Peyer's patch (tissue), 4 donors: ENCODE measurements around the gene AP2A2. TPM values are rescaled to one million over a fixed set of nuclear protein-coding genes. Genes with fewer than 3 reads are reported as not detected.

Source experiments
- DNase-seq, 3 donors: peaks; one replicate each; pipeline ENCODE4 v3.0.0-alpha.2; 2017 to 2019
- H3K27ac ChIP-seq, 4 donors: fragments of 200-600 bp; sonication (generic); one replicate each; pipeline ENCODE4 v1.5.1; 2016 to 2019
- H3K27me3 ChIP-seq, 2 donors: fragments of 200-600 bp; sonication (generic); one replicate each; pipeline ENCODE4 v1.5.1; 2019
- H3K36me3 ChIP-seq, 3 donors: fragments of 200-600 bp; sonication (generic); one replicate each; pipeline ENCODE4 v1.5.1; 2016 to 2019
- H3K4me1 ChIP-seq, 4 donors: fragments of 200-600 bp; sonication (generic); one replicate each; pipeline ENCODE4 v1.5.1; 2016 to 2019
- H3K4me3 ChIP-seq, 4 donors: fragments of 200-600 bp; sonication (generic); 1 replicate in 3 of 4; 2 replicates in 1 of 4; pipeline ENCODE4 v1.5.1; 2016 to 2019; ENCODE audit warnings: mild to moderate bottlenecking in 1 of 4
- H3K9me3 ChIP-seq, 4 donors: fragments of 200-600 bp; sonication (generic); one replicate each; pipeline ENCODE4 v1.5.1; 2016 to 2019; ENCODE audit warnings: mild to moderate bottlenecking in 1 of 4
- CTCF ChIP-seq, 6 experiments: fragments of 450-650 bp in 4 of 6; fragments of 200-600 bp in 2 of 6; sonication (generic) in 1 of 6; IDR thresholded peaks; one replicate each; pipeline ENCODE4 v1.5.1; 2017 to 2019; ENCODE audit warnings: antibody characterized with exemption in 6 of 6, mild to moderate bottlenecking in 3 of 6, moderate library complexity in 1 of 6
- POLR2A ChIP-seq, 2 donors: fragments of 450-650 bp; IDR thresholded peaks; one replicate each; pipeline ENCODE4 v1.5.1; 2017; ENCODE audit warnings: antibody characterized with exemption in 2 of 2, mild to moderate bottlenecking in 2 of 2, moderate library complexity in 2 of 2
- total RNA-seq, 4 donors: library from RNA; depleted of rRNA; stranded (reverse); fragments of >200 nt; gene quantifications; one replicate each; pipeline ENCODE4 v1.1.0, GENCODE V29; 2016

The AP2A2 gene
- total RNA-seq, 4 donors from 2014 or later = 103 to 383 (median 136) TPM

GRCh38 chr11:1038361-1038760 lies 112.7 kb downstream of the AP2A2 start:
- Histone ChIP-seq H3K27ac (no peak overlapping the region), H3K9me3 (no peaks in the 10 kb centered on the region), H3K4me1 (no peaks in the 10 kb centered on the region), H3K36me3 (no peaks in the 10 kb centered on the region), H3K4me3 (no peak overlapping the region), H3K27me3 (no peaks in the 10 kb centered on the region)
- no peak for DNase-seq
- no peak for TF ChIP-seq CTCF (IDR thresholded peaks at IDR 0.05)
- no peak for TF ChIP-seq POLR2A (IDR thresholded peaks at IDR 0.05)

- H3K27ac ChIP-seq = no peak overlapping the region
- H3K4me3 ChIP-seq = no peak overlapping the region
- TF ChIP-seq CTCF (IDR thresholded peaks at IDR 0.05) (no peak), POLR2A (IDR thresholded peaks at IDR 0.05) (no peak)
- H3K36me3 ChIP-seq = no peaks in the 10 kb centered on the region
- no peak for DNase-seq
- no peaks in the 10 kb centered on the region for H3K27me3 ChIP-seq
- no peaks in the 10 kb centered on the region for H3K4me1 ChIP-seq
- no peaks in the 10 kb centered on the region for H3K9me3 ChIP-seq
Observed at GRCh38 chr11:1038921-1039320, 113.3 kb downstream of the AP2A2 start.

- Histone ChIP-seq H3K36me3 (no peaks in the 10 kb centered on the region), H3K4me3 (no peak overlapping the region), H3K9me3 (no peaks in the 10 kb centered on the region), H3K27ac (no peak overlapping the region), H3K27me3 (no peaks in the 10 kb centered on the region), H3K4me1 (no peaks in the 10 kb centered on the region)
- TF ChIP-seq POLR2A (IDR thresholded peaks at IDR 0.05) = no peak
- no peak for TF ChIP-seq CTCF (IDR thresholded peaks at IDR 0.05)
- no peak for DNase-seq
Observed at GRCh38 chr11:1039481-1040427, 114.1 kb downstream of the AP2A2 start.

- no peaks in the 10 kb centered on the region for H3K27me3 ChIP-seq
- no peaks in the 10 kb centered on the region for H3K4me1 ChIP-seq
- no peak for DNase-seq
- H3K27ac ChIP-seq = no peak overlapping the region
- H3K4me3 ChIP-seq = no peak overlapping the region
- TF ChIP-seq CTCF (IDR thresholded peaks at IDR 0.05) = no peak
- TF ChIP-seq POLR2A (IDR thresholded peaks at IDR 0.05) = no peak
- no peaks in the 10 kb centered on the region for H3K9me3 ChIP-seq
- no peaks in the 10 kb centered on the region for H3K36me3 ChIP-seq
Observed at GRCh38 chr11:1040428-1041148, 114.9 kb downstream of the AP2A2 start.

GRCh38 chr11:1041149-1041467 lies 115.4 kb downstream of the AP2A2 start:
- no peak overlapping the region for H3K27ac ChIP-seq
- no peaks in the 10 kb centered on the region for H3K4me1 ChIP-seq
- H3K36me3 ChIP-seq = no peaks in the 10 kb centered on the region
- no peak for DNase-seq
- H3K9me3 ChIP-seq = no peaks in the 10 kb centered on the region
- TF ChIP-seq CTCF (IDR thresholded peaks at IDR 0.05) (no peak), POLR2A (IDR thresholded peaks at IDR 0.05) (no peak)
- no peaks in the 10 kb centered on the region for H3K27me3 ChIP-seq
- no peak overlapping the region for H3K4me3 ChIP-seq
